GM12872 (cell line): ENCODE results near the gene RAB25.

Source experiments
- CTCF ChIP-seq: IDR thresholded peaks from 3 replicates; pipeline ENCODE4 v1.5.1; 2011; ENCODE audit warnings: low read depth, mild to moderate bottlenecking, low read length, moderate library complexity; ENCODE audit not compliant: insufficient read depth

Gene RAB25

GRCh38 chr1:156099282-156099681 is 38.3 kb downstream of the RAB25 start:
- TF ChIP-seq CTCF: no peak

- TF ChIP-seq CTCF: no peak
These were observed 39.4 kb downstream of the RAB25 start for GRCh38 chr1:156100205-156100995.

- no peak for TF ChIP-seq CTCF
These were observed 40.9 kb downstream of the RAB25 start for GRCh38 chr1:156101880-156102279.

DNA sequence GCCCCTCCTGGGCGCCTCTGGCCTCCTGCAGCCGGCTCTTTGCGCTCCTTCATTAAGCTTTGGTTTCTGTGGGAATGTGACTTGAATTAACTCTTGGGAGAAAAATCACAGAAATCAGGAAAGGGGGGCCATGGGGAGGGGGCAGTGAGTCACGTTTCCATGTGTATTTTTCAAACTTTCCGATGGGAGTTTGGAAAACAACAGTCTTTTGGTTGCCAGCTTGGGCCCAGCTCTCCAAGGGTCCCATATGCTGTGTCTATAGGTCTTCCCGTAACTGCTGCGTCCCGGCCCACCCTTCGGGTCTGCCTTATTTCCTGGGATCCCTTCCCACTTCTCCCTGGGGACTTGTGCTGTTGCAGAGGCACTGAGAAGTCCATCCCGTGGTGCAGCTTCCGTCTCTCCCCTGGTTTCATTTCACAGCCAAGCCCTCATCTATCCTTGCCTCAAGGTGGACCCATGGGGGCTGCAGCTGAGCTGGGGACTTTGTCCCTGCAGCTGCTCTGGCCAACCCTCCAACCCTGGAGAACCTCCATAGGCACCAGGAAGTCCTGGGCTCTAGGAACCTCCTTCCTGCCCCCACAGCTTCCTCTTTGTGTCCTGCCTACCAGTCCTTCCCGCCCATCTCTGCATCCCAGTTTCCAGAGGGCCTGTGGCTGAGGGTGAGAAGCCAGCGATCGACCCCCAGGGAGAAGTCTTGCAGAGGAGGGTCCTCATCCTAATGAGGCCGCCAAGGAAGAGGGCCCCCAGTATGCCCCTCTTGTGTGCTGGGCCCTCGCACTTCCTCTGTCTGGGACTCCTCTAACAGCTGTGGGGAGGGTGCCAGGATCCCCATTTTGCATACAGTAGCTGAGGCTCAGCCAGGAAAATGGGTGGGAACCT is 41.9 kb downstream of the RAB25 start:
- no peak for TF ChIP-seq CTCF

- no peak for TF ChIP-seq CTCF
These were observed 42.6 kb downstream of the RAB25 start for GRCh38 chr1:156103521-156103947.

- TF ChIP-seq CTCF: no peak
These were observed 43.3 kb downstream of the RAB25 start for GRCh38 chr1:156104065-156104810.
